NCI-H526 treated with DMSO at 0.1 percent for 48 hours (cell line): ENCODE data around the gene KRTAP10-11.
"Not testable (repeated sequence)": the region's sequence is repeated elsewhere in the genome, so short reads cannot be mapped to it uniquely, and the experiment has no call there.

ENCODE experiments used
- DNase-seq: peaks from one replicate; lab custom pipeline; 2025; lab: John Stamatoyannopoulos, UW

KRTAP10-11 gene, protein sequence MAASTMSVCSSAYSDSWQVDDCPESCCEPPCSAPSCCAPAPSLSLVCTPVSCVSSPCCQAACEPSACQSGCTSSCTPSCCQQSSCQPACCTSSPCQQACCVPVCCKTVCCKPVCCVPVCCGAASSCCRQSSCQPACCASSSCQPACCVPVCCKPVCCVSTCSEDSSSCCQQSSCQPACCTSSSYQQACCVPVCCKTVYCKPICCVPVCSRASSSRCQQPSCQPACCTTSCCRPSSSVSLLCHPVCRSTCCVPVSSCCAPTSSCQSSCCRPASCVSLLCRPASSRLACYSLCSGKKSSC

GRCh38 chr21:44646366-44647221, at the start of gene KRTAP10-11:
Gene KRTAP10-11 (plus strand): TSS chr21:44646414. CDS start chr21:44646459, 45 bp downstream.
- DNase-seq: not testable (repeated sequence)

GRCh38 chr21:44598061-44598460, 48.2 kb upstream of the KRTAP10-11 start:
- no peak for DNase-seq

- DNase-seq: no peak
These were observed 46.8 kb upstream of the KRTAP10-11 start for GRCh38 chr21:44599264-44600029.

GRCh38 chr21:44600118-44600978, 45.9 kb upstream of the KRTAP10-11 start, which contains the start of gene KRTAP10-7:
Gene KRTAP10-7 (plus strand): TSS chr21:44600597. CDS start chr21:44600622, 25 bp downstream.
- DNase-seq: not testable (repeated sequence)

DNA sequence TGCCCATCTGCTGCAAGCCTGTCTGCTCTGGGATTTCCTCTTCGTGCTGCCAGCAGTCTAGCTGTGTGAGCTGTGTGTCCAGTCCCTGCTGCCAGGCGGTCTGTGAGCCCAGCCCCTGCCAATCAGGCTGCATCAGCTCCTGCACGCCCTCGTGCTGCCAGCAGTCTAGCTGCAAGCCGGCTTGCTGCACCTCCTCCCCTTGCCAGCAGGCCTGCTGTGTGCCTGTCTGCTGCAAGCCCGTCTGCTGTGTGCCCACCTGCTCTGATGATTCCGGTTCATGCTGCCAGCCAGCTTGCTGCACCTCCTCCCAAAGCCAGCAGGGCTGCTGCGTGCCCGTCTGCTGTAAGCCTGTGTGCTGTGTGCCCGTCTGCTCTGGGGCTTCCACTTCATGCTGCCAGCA, 45.1 kb upstream of the KRTAP10-11 start:
- not testable (repeated sequence) for DNase-seq

GRCh38 chr21:44601596-44602462, 44.4 kb upstream of the KRTAP10-11 start:
- no peak for DNase-seq

DNA sequence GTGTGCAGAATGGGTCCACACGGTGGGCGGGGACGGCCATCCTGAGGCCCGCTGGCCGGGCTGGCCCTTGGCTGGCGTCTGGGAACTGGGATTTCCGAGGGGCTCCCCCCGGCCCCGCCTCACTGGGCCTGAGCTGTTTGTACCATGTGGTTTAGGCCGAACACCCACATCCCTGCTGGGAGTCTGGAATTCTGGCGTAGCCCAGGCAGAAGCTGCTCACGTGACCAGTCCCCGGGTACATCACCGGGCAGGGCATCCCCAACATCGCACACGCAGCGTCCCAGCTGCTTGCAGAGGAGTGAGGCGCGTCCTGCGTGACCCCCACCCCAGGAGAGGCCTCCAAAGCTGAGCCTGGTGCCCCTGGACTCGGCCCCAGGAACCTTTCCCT, 43.8 kb upstream of the KRTAP10-11 start:
- no peak for DNase-seq

- DNase-seq: no peak
These were observed 42.9 kb upstream of the KRTAP10-11 start for GRCh38 chr21:44603109-44603875.

GRCh38 chr21:44603911-44604310, 42.3 kb upstream of the KRTAP10-11 start:
- no peak for DNase-seq

GRCh38 chr21:44606495-44606894, 39.7 kb upstream of the KRTAP10-11 start:
- no peak for DNase-seq

GRCh38 chr21:44609193-44609592, 37.0 kb upstream of the KRTAP10-11 start:
- DNase-seq: no peak

GRCh38 chr21:44610157-44610843, 35.9 kb upstream of the KRTAP10-11 start:
- DNase-seq: not testable (repeated sequence)

- DNase-seq: no peak
These were observed 34.7 kb upstream of the KRTAP10-11 start for GRCh38 chr21:44611551-44611950.

GRCh38 chr21:44612029-44612486, 34.2 kb upstream of the KRTAP10-11 start, which contains the start of gene KRTAP10-8:
Gene KRTAP10-8 (plus strand): TSS chr21:44612079. CDS start chr21:44612101, 22 bp downstream.
- no peak for DNase-seq

- no peak for DNase-seq
These were observed 33.5 kb upstream of the KRTAP10-11 start for GRCh38 chr21:44612669-44613229.

GRCh38 chr21:44613386-44614155, 32.6 kb upstream of the KRTAP10-11 start:
- DNase-seq: no peak

DNA sequence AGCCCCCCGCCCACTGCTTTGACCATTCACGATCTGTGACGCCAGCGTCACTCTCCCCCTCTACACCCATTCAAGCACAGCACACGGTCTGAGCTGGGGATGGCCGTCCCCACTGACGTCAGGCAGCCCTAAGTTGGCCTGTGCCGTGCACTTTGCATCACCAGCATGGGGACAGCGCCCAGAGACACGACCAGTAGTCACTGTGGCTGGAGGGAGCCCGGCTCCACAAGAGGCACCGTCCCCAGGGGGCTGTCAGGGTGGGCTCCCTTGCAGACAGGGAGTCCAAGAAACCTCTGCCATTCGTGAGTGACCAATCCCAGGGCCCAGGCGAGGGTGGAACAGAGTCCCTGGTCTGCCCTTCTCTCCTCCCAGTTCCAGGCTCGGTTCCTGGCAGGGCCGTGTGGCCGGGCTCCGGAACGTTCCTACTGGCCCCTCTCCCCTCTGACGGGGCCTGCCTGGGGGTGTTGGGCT, 32.0 kb upstream of the KRTAP10-11 start:
- DNase-seq: no peak
